IMR-90 (cell line): ENCODE results near the gene GRIA4. TPM values are rescaled to one million over a fixed set of nuclear protein-coding genes. Genes with fewer than 3 reads are reported as not detected.

Experiments
- ATAC-seq: fragments of 200-7000 bp; cut with Tn5 transposase; 2 replicates; pipeline ENCODE4 v1.9.1; 2020; ENCODE audit warnings: low read depth, mild to moderate bottlenecking, moderate library complexity
- BruUV-seq: library from RNA; stranded (reverse); fragments of 400-500 nt; replicated peaks from 2 replicates; lab custom pipeline; 2021; lab: Mats Ljungman, UMichigan
- CTCF ChIA-PET: fragments of 300-600 bp; formaldehyde crosslinking; extraction: SDS; loops from one replicate; lab custom pipeline; 2021; ENCODE audit warnings: antibody characterized with exemption; lab: Yijun Ruan, JAX
- POLR2A ChIA-PET: fragments of 300-600 bp; sonication (Branson Sonifier 250); formaldehyde crosslinking; loops from one replicate; lab custom pipeline; 2022; ENCODE audit warnings: antibody characterized with exemption; ENCODE audit not compliant: unreplicated experiment; lab: Charles Lee
- DNase-seq: peaks from one replicate; pipeline ENCODE4 v3.0.0; 2013
- H2AFZ ChIP-seq: replicated peaks from 2 replicates; pipeline ENCODE3; 2013; ENCODE audit warnings: low read length, mild to moderate bottlenecking; ENCODE audit not compliant: poor library complexity
- H2AK5ac ChIP-seq: 2 replicates; pipeline ENCODE4 v1.6.1; 2013; ENCODE audit warnings: low read depth, low read length, inconsistent platforms
- H2AK9ac ChIP-seq: replicated peaks from 2 replicates; pipeline ENCODE3; 2013; ENCODE audit warnings: mild to moderate bottlenecking, low read depth, low read length, moderate library complexity; ENCODE audit not compliant: poor library complexity
- H2BK120ac ChIP-seq: 2 replicates; pipeline ENCODE4 v1.6.1; 2013; ENCODE audit warnings: low read depth, low read length, inconsistent platforms
- H2BK15ac ChIP-seq: 3 replicates; pipeline ENCODE4 v1.6.1; 2013; ENCODE audit warnings: low read depth, low read length, inconsistent platforms
- H2BK20ac ChIP-seq: 2 replicates; pipeline ENCODE4 v1.6.1; 2013; ENCODE audit warnings: low read depth, mild to moderate bottlenecking, inconsistent platforms, low read length, moderate library complexity
- H2BK5ac ChIP-seq: 2 replicates; pipeline ENCODE4 v1.6.1; 2013; ENCODE audit warnings: mild to moderate bottlenecking, low read depth, low read length, inconsistent platforms; ENCODE audit not compliant: poor library complexity, severe bottlenecking
- H3K14ac ChIP-seq: replicated peaks from 2 replicates; pipeline ENCODE4 v1.6.1; 2013; ENCODE audit warnings: low read depth, low read length, inconsistent platforms
- H3K18ac ChIP-seq: 2 replicates; pipeline ENCODE4 v1.6.1; 2013; ENCODE audit warnings: low read depth, low read length, control low read depth
- H3K23ac ChIP-seq: 2 replicates; pipeline ENCODE4 v1.6.1; 2013; ENCODE audit warnings: low read depth, low read length, inconsistent platforms
- H3K27ac ChIP-seq: 2 replicates; pipeline ENCODE4 v1.5.1; 2013; ENCODE audit warnings: mild to moderate bottlenecking, control low read depth, low read length; ENCODE audit not compliant: insufficient read depth
- H3K27me3 ChIP-seq: 2 replicates; pipeline ENCODE4 v1.6.1; 2013; ENCODE audit warnings: low read length; ENCODE audit not compliant: control insufficient read depth, insufficient read depth
- H3K36me3 ChIP-seq: 2 replicates; pipeline ENCODE4 v1.6.1; 2013; ENCODE audit warnings: low read length, mixed read lengths; ENCODE audit not compliant: control insufficient read depth, insufficient read depth
- H3K4ac ChIP-seq: 2 replicates; pipeline ENCODE4 v1.6.1; 2013; ENCODE audit warnings: low read depth, low read length, inconsistent platforms
- H3K4me1 ChIP-seq: 2 replicates; pipeline ENCODE4 v1.6.1; 2013; ENCODE audit warnings: low read length, mixed read lengths; ENCODE audit not compliant: control insufficient read depth, insufficient read depth
- H3K4me2 ChIP-seq: 2 replicates; pipeline ENCODE4 v1.6.1; 2013; ENCODE audit warnings: low read depth, mild to moderate bottlenecking, control low read depth, low read length, moderate library complexity
- H3K4me3 ChIP-seq: 2 replicates; pipeline ENCODE4 v1.5.1; 2013; ENCODE audit warnings: low read depth, mild to moderate bottlenecking, control low read depth, low read length, moderate library complexity; ENCODE audit not compliant: insufficient read depth
- H3K56ac ChIP-seq: 2 replicates; pipeline ENCODE4 v1.6.1; 2013; ENCODE audit warnings: low read length, inconsistent platforms; ENCODE audit not compliant: insufficient read depth; ENCODE audit errors: extremely low read depth
- H3K79me1 ChIP-seq, 2 experiments: 2 replicates each; pipeline ENCODE4 v1.6.1; 2013; ENCODE audit warnings: low read length in 2 of 2, inconsistent platforms in 1 of 2, low read depth in 1 of 2
- H3K9ac ChIP-seq: 2 replicates; pipeline ENCODE4 v1.6.1; 2013; ENCODE audit warnings: low read depth, low read length, control low read depth
- H3K9me1 ChIP-seq: 2 replicates; pipeline ENCODE4 v1.6.1; 2013; ENCODE audit warnings: low read length, inconsistent platforms; ENCODE audit not compliant: insufficient read depth
- H3K9me3 ChIP-seq: 2 replicates; pipeline ENCODE4 v1.6.1; 2013; ENCODE audit warnings: low read length; ENCODE audit not compliant: control insufficient read depth, insufficient read depth
- H4K20me1 ChIP-seq: 2 replicates; pipeline ENCODE4 v1.6.1; 2013; ENCODE audit warnings: low read length, inconsistent platforms; ENCODE audit not compliant: insufficient read depth
- H4K5ac ChIP-seq: 2 replicates; pipeline ENCODE4 v1.6.1; 2013; ENCODE audit warnings: mild to moderate bottlenecking, low read depth, low read length, control low read depth
- H4K8ac ChIP-seq, 2 experiments: 2 replicates each; pipeline ENCODE4 v1.6.1; 2013; ENCODE audit warnings: low read depth in 2 of 2, low read length in 2 of 2, control low read depth in 1 of 2, inconsistent platforms in 1 of 2
- H4K91ac ChIP-seq: 2 replicates; pipeline ENCODE4 v1.6.1; 2013; ENCODE audit warnings: low read depth, low read length, inconsistent platforms; ENCODE audit not compliant: insufficient read depth
- CEBPB ChIP-seq: IDR thresholded peaks from 2 replicates; pipeline ENCODE4 v1.6.1; 2012; ENCODE audit warnings: low read depth, low read length, improper control_type of control experiment
- MAFK ChIP-seq: IDR thresholded peaks from 2 replicates; pipeline ENCODE4 v1.6.1; 2012; ENCODE audit warnings: low read depth, low read length, improper control_type of control experiment
- dilution Hi-C: fragments of 300-500 bp; cut with HindIII; formaldehyde crosslinking; loops from one replicate; pipeline ENCODE4 v1.14.3; 2018; ENCODE audit warnings: low sequenced_read_pairs; ENCODE audit not compliant: unreplicated experiment
- in situ Hi-C: fragments of 300-500 bp; cut with MboI; formaldehyde crosslinking; loops from 3 replicates; pipeline ENCODE4 v1.14.3; 2019; ENCODE audit warnings: low sequenced_read_pairs, inconsistent platforms, mixed read lengths
- intact Hi-C: fragments of 100-400 bp; cut with micrococcal nuclease; formaldehyde crosslinking; loops from 2 replicates; pipeline ENCODE4 v1.10.0; 2022
- polyA plus RNA-seq, 3 experiments: library from polyadenylated mRNA; depleted of rRNA; stranded (reverse); fragments of >200 nt; gene quantifications; 2 replicates each; pipeline ENCODE4 v1.2.3, GENCODE V29; 2012; ENCODE audit warnings: low replicate concordance in 1 of 3
- total RNA-seq: library from RNA; depleted of rRNA; stranded (reverse); fragments of >200 nt; gene quantifications from 2 replicates; pipeline ENCODE4 v1.2.3, GENCODE V29; 2012

The GRIA4 gene
- total and polyA plus RNA-seq, 2 of the 4 experiments (the other 2 are of a cell fraction) = 0.36 to 1.0 TPM

DNA sequence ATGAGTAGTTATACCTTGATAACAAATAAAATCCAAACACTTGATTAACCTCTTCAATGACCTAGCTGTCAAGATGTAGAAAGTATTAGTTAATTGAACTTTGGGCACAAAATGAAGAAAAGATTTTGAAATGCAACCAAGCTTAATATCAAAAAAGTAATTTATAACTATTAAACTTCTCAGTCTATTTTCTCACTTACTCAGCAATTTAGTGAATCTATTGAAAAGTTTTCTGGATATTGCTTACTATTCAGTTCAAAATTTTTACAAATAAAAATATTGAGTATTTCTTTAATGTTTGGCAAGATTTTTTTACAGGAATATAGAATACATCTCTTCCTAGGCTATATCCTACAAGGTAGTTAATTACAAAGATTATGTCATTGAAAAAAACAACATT is 192.5 kb downstream of the GRIA4 start:
- no peak overlapping the region for H3K4me3 ChIP-seq
- BruUV-seq = no TSS peak
- ATAC-seq (no peak), DNase-seq (no peak)
- H3K56ac ChIP-seq = no peak overlapping the region
- no peak overlapping the region for H2AK5ac ChIP-seq
- H3K18ac ChIP-seq = no peak overlapping the region
- no peak overlapping the region for H2BK5ac ChIP-seq
- H2BK20ac ChIP-seq = no peak overlapping the region
- POLR2A ChIA-PET = no interaction called here
- H2BK15ac ChIP-seq = no peak overlapping the region
- H4K8ac ChIP-seq = no peak overlapping the region
- H3K9me3 ChIP-seq = no peaks in the 10 kb centered on the region
- H4K5ac ChIP-seq = no peak overlapping the region
- no peaks in the 10 kb centered on the region for H4K20me1 ChIP-seq
- H3K4ac ChIP-seq = no peak overlapping the region
- H4K91ac ChIP-seq = no peak overlapping the region
- no peaks in the 10 kb centered on the region for H3K27me3 ChIP-seq
- intact Hi-C loops (no loop called here), dilution Hi-C loops (no loop called here), in situ Hi-C loops (no loop called here)
- no peaks in the 10 kb centered on the region for H3K79me1 ChIP-seq
- no peak overlapping the region for H3K27ac ChIP-seq
- no peak overlapping the region for H3K4me2 ChIP-seq
- H3K9me1 ChIP-seq = no peaks in the 10 kb centered on the region
- no peak overlapping the region for H3K9ac ChIP-seq
- peak; percentile 68 for TF ChIP-seq MAFK
- no peak for TF ChIP-seq CEBPB
- H3K23ac ChIP-seq = no peak overlapping the region
- no peaks in the 10 kb centered on the region for H3K36me3 ChIP-seq
- no peak overlapping the region for H2AFZ ChIP-seq
- no peak overlapping the region for H2BK120ac ChIP-seq
- no peak overlapping the region for H2AK9ac ChIP-seq
- no peak overlapping the region for H3K14ac ChIP-seq
- CTCF ChIA-PET = no interaction called here
- no peaks in the 10 kb centered on the region for H3K4me1 ChIP-seq
